Measurements from ENCODE around the gene TIRAP. TPM values are rescaled to one million over a fixed set of nuclear protein-coding genes. Genes with fewer than 3 reads are reported as not detected.

The TIRAP gene
- total RNA-seq, 1 experiment from 2014 or later: 3.6 TPM

Other genes with a start within 250 kb of the TIRAP start
- 25.4 and 36.3 TPM in 2 replicates for gene CDON, start 220.2 kb upstream of the TIRAP start, total RNA-seq (2014; rRNA removed; shearing (Covaris generic); ENCODE audit: low replicate concordance)
- gene RPUSD4, start 71.4 kb upstream of the TIRAP start, total RNA-seq (2014; rRNA removed; shearing (Covaris generic); ENCODE audit: low replicate concordance): 18.8 and 29.0 TPM in 2 replicates
- gene FAM118B, start 71.3 kb upstream of the TIRAP start, total RNA-seq (2014; rRNA removed; shearing (Covaris generic); ENCODE audit: low replicate concordance): 16.9 and 19.8 TPM in 2 replicates
- gene SRPRA, start 14.2 kb upstream of the TIRAP start, total RNA-seq (2014; rRNA removed; shearing (Covaris generic); ENCODE audit: low replicate concordance): 88.3 and 102 TPM in 2 replicates
- 26.8 and 33.2 TPM in 2 replicates for gene FOXRED1, start 13.9 kb upstream of the TIRAP start, total RNA-seq (2014; rRNA removed; shearing (Covaris generic); ENCODE audit: low replicate concordance)
- gene DCPS, start 21.0 kb downstream of the TIRAP start, total RNA-seq (2014; rRNA removed; shearing (Covaris generic); ENCODE audit: low replicate concordance): 27.9 and 31.4 TPM in 2 replicates
- 44.1 and 57.9 TPM in 2 replicates for gene ST3GAL4, start 72.6 kb downstream of the TIRAP start, total RNA-seq (2014; rRNA removed; shearing (Covaris generic); ENCODE audit: low replicate concordance)

Measured in MG63 (cell line).